ENCODE measurements around the gene ARMC9.

DNA sequence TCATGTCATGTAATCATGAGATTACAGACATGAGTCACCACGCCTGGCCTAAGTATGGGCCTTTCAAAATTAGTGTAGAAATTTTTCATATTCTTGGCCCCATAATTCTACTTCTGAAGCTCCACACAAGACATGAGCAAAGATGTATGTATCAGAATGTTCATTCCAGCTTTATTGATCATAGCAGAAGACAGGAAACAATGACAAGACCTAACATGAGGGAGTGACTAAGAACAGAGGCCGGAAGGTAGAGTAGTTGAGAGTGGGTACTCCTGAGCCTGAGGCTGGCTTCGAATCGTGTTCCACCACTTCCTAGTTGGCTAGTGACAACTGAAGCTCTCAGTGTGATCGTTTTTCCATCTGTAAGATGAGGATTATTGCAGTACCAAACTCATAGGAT is 89.3 kb downstream of the ARMC9 start:
- TF ChIP-seq POLR2A (IDR thresholded peaks at IDR 0.05; ENCODE audit: low read depth, low read length) (no peak), POLR2AphosphoS5 (IDR thresholded peaks at IDR 0.05; ENCODE audit: insufficient read depth, low read depth, low read length) (no peak), EZH2 (IDR thresholded peaks at IDR 0.05; ENCODE audit: borderline replicate concordance, low read depth, low read length, severe bottlenecking) (no peak), JUN (IDR thresholded peaks at IDR 0.05; ENCODE audit: borderline replicate concordance, insufficient read depth, insufficient read length, low read depth) (peak; percentile 30)
- TF ChIP-seq, protein P1, sequence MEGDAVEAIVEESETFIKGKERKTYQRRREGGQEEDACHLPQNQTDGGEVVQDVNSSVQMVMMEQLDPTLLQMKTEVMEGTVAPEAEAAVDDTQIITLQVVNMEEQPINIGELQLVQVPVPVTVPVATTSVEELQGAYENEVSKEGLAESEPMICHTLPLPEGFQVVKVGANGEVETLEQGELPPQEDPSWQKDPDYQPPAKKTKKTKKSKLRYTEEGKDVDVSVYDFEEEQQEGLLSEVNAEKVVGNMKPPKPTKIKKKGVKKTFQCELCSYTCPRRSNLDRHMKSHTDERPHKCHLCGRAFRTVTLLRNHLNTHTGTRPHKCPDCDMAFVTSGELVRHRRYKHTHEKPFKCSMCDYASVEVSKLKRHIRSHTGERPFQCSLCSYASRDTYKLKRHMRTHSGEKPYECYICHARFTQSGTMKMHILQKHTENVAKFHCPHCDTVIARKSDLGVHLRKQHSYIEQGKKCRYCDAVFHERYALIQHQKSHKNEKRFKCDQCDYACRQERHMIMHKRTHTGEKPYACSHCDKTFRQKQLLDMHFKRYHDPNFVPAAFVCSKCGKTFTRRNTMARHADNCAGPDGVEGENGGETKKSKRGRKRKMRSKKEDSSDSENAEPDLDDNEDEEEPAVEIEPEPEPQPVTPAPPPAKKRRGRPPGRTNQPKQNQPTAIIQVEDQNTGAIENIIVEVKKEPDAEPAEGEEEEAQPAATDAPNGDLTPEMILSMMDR (IDR thresholded peaks at IDR 0.05; ENCODE audit: extremely low read depth in 1 of 2, insufficient read depth in 1 of 2, low read depth in 1 of 2, low read length in 2 of 2): no peak

Data from endothelial cell of umbilical vein (primary cell).